CD4-positive, CD25-positive, alpha-beta regulatory T cell (primary cell): ENCODE measurements around the gene CDC14B. TPM values are rescaled to one million over a fixed set of nuclear protein-coding genes. Genes with fewer than 3 reads are reported as not detected.
A peak's percentile ranks its signal among the peaks of the same experiment; 100 is the strongest.
"Not testable (repeated sequence)": the region's sequence is repeated elsewhere in the genome, so short reads cannot be mapped to it uniquely, and the experiment has no call there.

Experiments
- ATAC-seq, 2 donors: fragments of 150-1000 bp; cut with Tn5 transposase; one replicate each; pipeline ENCODE4 v1.10.0; 2021; ENCODE audit warnings: low read depth in 2 of 2, moderate number of reproducible peaks in 2 of 2, moderate library complexity in 1 of 2
- DNase-seq, 3 donors: peaks; one replicate each; pipeline versions ENCODE4 v3.0.0 to v3.0.0-alpha.2; 2012 to 2022; ENCODE audit warnings: mixed read lengths in 1 of 3
- H3K27ac ChIP-seq: one replicate; pipeline ENCODE4 v1.7.0; 2013; ENCODE audit warnings: mild to moderate bottlenecking, low read length; ENCODE audit not compliant: insufficient read depth, poor library complexity, severe bottlenecking
- H3K27me3 ChIP-seq: one replicate; pipeline ENCODE4 v1.7.0; 2013; ENCODE audit warnings: low read length; ENCODE audit not compliant: control insufficient read depth, insufficient read depth
- H3K36me3 ChIP-seq: one replicate; pipeline ENCODE4 v1.7.0; 2013; ENCODE audit warnings: mild to moderate bottlenecking, low read length, moderate library complexity; ENCODE audit not compliant: control insufficient read depth, insufficient read depth
- H3K4me1 ChIP-seq: 2 replicates; pipeline ENCODE4 v1.7.0; 2013; ENCODE audit warnings: mild to moderate bottlenecking, low read length; ENCODE audit not compliant: insufficient read depth, control insufficient read depth, poor library complexity, severe bottlenecking
- H3K4me3 ChIP-seq: one replicate; pipeline ENCODE4 v1.7.0; 2013; ENCODE audit warnings: low read depth, mild to moderate bottlenecking, low read length, moderate library complexity
- H3K9me3 ChIP-seq, 2 experiments: 1 replicate in 1 of 2; 2 replicates in 1 of 2; pipeline ENCODE4 v1.7.0; 2013; ENCODE audit warnings: low read length in 2 of 2, mild to moderate bottlenecking in 1 of 2, moderate library complexity in 1 of 2; ENCODE audit not compliant: control insufficient read depth in 2 of 2
- H3K27ac Mint-ChIP-seq, 3 donors: one replicate each; pipeline ENCODE4 v1.8.0; 2020 to 2022; ENCODE audit warnings: mild to moderate bottlenecking in 3 of 3, mixed read lengths in 3 of 3, moderate library complexity in 2 of 3
- H3K27me3 Mint-ChIP-seq: one replicate; pipeline ENCODE4 v1.8.0; 2022; ENCODE audit warnings: mild to moderate bottlenecking, mixed read lengths
- H3K36me3 Mint-ChIP-seq: one replicate; pipeline ENCODE4 v1.8.0; 2020; ENCODE audit warnings: mixed read lengths
- H3K4me1 Mint-ChIP-seq, 4 donors: one replicate each; pipeline ENCODE4 v1.8.0; 2020 to 2022; ENCODE audit warnings: mixed read lengths in 4 of 4, mild to moderate bottlenecking in 1 of 4
- H3K4me3 Mint-ChIP-seq, 4 donors: one replicate each; pipeline ENCODE4 v1.8.0; 2020 to 2022; ENCODE audit warnings: mild to moderate bottlenecking in 4 of 4, mixed read lengths in 4 of 4, moderate library complexity in 3 of 4
- H3K9me3 Mint-ChIP-seq, 7 donors: one replicate each; pipeline ENCODE4 v1.8.0; 2020 to 2022; ENCODE audit warnings: mixed read lengths in 7 of 7, mild to moderate bottlenecking in 3 of 7, moderate library complexity in 2 of 7
- polyA plus RNA-seq, 4 donors: library from polyadenylated mRNA; unstranded; fragments of 300-500 nt; fragmentation: Illumina TruSeq; gene quantifications; one replicate each; pipeline ENCODE4 v1.2.3, GENCODE V29; 2021
- total RNA-seq: library from RNA; stranded (reverse); gene quantifications from one replicate; pipeline ENCODE4 v1.2.3, GENCODE V29; 2022

The CDC14B gene
- 7.1 TPM for total RNA-seq
- polyA plus RNA-seq: 10 to 100 TPM in 2 of 4 donors, 1 to 10 TPM in 2; 7.4 to 17.7 (median 10.1) TPM

DNA sequence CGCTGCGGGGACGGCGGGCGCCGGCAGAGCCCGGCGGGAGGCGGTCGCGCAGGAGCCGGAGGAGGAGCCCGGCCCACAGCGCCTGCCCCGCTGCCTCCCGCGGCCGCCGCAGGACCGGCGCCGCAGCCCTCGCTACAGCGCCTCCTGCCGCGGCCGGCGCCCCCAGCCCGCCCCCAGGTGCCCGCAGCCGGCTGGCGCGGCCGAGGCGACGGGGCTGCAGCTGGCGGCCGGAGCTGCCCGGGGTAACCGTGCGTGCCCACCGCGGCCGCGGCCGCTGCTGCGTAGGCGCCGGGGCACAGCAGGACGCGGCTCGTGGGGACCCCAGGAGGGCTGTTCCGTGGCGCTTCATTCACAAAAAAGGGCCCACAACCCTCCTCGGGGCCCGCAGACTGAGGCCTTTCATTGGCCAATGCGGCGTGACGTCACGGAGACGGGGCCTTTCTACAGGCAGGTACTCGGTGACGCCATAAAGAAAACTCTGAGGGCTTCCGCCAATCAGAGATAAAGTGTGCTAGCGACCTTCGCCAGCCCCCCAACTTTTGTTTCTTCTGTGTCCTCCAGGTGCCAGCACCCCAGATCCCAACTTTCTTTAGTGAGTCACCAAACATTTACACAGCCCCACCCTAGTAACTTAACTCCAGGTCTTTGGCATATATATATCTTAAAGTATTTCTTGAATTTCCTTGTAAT is at the start of gene CDC14B:
CDC14B (minus strand) TSS at position 353 of the 690 bp plus-strand sequence. CDS start 465 bp downstream, outside the sequence.
- H3K27ac Mint-ChIP-seq: peak within 1 kb of the TSS in 1 of 3 donors; percentile 16
- peak within 1 kb of the TSS; percentile 78 to 91 (median 80) for H3K4me3 Mint-ChIP-seq
- H3K9me3 Mint-ChIP-seq: peaks cover 0 to 4% (median 0%) of the 10 kb centered on the region in 7 donors
- peaks cover 5 to 15% (median 6%) of the 10 kb centered on the region in 4 donors for H3K4me1 Mint-ChIP-seq
- H3K27me3 ChIP-seq: peaks cover 19% of the 10 kb centered on the region
- peak; percentile 50 to 63 for ATAC-seq
- peaks cover 9% of the 10 kb centered on the region for H3K4me1 ChIP-seq
- H3K36me3 ChIP-seq: no peaks in the 10 kb centered on the region
- DNase-seq: peak; percentile 50 to 72 (median 65)
- H3K36me3 Mint-ChIP-seq: no peaks in the 10 kb centered on the region
- H3K4me3 ChIP-seq: no peak within 1 kb of the TSS
- peaks cover 74% of the 10 kb centered on the region for H3K27me3 Mint-ChIP-seq
- no peaks in the 10 kb centered on the region for H3K9me3 ChIP-seq
- no peak within 1 kb of the TSS for H3K27ac ChIP-seq

DNA sequence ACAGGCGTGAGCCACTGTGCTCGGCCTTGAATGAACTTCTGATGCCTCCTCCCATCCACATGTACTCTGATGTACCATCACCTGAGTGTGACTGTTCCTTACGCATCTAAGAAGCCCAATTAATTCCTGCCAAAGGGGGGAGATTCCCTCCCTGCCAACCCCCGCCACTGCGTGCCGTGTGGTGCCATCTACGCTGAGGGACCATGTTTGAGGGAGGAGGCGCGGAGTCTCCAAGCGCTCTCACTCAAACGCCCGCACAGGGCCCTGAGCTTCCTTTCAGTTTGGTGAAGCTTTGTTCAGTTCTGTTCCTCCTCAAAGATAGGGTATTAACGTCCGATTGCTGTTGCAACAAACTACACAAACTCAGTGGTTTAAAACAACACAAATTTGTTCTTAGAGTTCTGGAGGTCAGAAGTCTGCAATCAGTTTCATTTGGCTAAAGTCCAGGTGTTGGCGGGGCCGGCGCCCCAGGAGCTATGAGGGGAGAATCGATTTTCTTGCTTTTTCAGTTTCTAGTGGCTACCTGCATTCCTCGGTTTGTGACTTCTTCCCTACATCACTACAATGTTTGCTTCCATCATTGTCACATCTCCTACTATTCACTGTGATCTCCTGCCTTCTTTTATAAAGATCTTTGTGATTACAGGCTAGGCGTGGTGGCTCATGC is 49.4 kb upstream of the CDC14B start:
- DNase-seq (no peak), ATAC-seq (no peak)
- no peak overlapping the region for H3K4me3 Mint-ChIP-seq
- no peak overlapping the region for H3K27ac Mint-ChIP-seq
- Histone ChIP-seq H3K9me3 (no peaks in the 10 kb centered on the region), H3K27ac (no peak overlapping the region), H3K4me1 (no peaks in the 10 kb centered on the region), H3K36me3 (no peaks in the 10 kb centered on the region), H3K4me3 (no peak overlapping the region), H3K27me3 (no peaks in the 10 kb centered on the region)
- H3K36me3 Mint-ChIP-seq: no peaks in the 10 kb centered on the region
- peaks cover 13% of the 10 kb centered on the region for H3K27me3 Mint-ChIP-seq
- peaks cover 0 to 1% (median 0%) of the 10 kb centered on the region in 7 donors for H3K9me3 Mint-ChIP-seq
- no peaks in the 10 kb centered on the region for H3K4me1 Mint-ChIP-seq

DNA sequence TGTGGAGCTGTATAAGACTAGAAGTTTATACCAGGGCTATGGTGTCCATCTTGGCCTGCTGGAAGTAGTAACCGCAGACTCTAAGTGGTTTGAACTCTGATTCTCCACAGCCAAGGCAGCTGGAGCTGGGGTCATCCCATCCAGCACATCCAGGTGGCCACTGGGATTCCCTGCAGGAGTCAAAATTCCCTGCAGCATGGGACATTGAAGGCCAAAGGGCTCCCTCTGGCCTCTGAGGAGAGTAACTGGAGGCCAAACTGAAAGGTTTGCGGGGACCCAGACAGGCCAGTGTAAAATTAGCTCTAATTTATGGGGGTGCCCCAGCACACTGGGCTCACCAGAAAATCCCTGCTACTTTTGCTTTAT is 47.7 kb upstream of the CDC14B start:
- no peak for ATAC-seq
- no peak overlapping the region for H3K27ac Mint-ChIP-seq

DNA sequence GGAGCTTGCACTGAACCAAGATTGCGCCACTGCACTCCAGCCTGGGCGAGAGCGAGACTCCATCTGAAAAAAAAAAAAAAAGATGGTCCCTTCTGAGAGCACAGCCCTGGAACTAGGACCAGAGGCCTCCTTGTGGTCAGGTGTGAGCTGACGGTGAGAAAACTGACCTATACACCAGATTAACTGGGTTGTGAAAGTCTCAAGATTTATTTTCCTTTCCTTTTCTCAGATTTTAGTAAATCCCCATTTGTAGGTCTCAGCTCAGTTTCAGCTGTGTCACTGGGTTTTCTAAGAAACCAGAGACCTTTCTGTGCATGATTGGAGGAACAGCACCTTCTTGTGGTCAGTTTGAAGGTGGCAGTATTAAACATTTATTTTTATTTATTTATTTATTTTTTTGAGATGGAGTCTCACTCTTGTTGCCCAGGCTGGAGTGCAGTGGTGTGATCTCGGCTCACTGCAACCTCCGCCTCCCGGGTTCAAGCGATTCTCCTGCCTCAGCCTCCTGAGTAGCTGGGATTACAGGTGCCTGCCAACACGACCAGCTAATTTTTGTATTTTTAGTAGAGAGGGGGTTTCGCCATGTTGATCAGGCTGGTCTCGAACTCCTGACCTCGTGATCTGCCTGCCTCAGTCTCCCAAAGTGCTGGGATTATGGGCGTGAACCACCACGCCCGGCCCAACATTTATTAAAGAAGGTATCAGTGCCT is 47.2 kb upstream of the CDC14B start:
- H3K9me3 Mint-ChIP-seq, H3K9me3 ChIP-seq, H3K27ac ChIP-seq, H3K27ac Mint-ChIP-seq, H3K4me3 ChIP-seq, H3K4me3 Mint-ChIP-seq, H3K4me1 ChIP-seq, H3K27me3 ChIP-seq, H3K36me3 Mint-ChIP-seq, H3K4me1 Mint-ChIP-seq, H3K36me3 ChIP-seq: not testable (repeated sequence)
- ATAC-seq: peak; percentile 62 to 63
- peak in 2 of 3 donors; percentile 44 to 72 for DNase-seq
- peaks cover 17% of the 10 kb centered on the region for H3K27me3 Mint-ChIP-seq

More for the DNA sequence above, 47.7 kb upstream of the CDC14B start:
- H3K36me3 ChIP-seq: no peaks in the 10 kb centered on the region
- H3K27ac ChIP-seq: no peak overlapping the region
- Mint-ChIP-seq H3K4me3 (no peak overlapping the region), H3K36me3 (no peaks in the 10 kb centered on the region), H3K9me3 (no peaks in the 10 kb centered on the region), H3K4me1 (no peaks in the 10 kb centered on the region), H3K27me3 (peaks cover 17% of the 10 kb centered on the region)
- no peak for DNase-seq
- H3K4me1 ChIP-seq: no peaks in the 10 kb centered on the region
- H3K9me3 ChIP-seq: no peaks in the 10 kb centered on the region
- no peaks in the 10 kb centered on the region for H3K27me3 ChIP-seq
- H3K4me3 ChIP-seq: no peak overlapping the region

DNA sequence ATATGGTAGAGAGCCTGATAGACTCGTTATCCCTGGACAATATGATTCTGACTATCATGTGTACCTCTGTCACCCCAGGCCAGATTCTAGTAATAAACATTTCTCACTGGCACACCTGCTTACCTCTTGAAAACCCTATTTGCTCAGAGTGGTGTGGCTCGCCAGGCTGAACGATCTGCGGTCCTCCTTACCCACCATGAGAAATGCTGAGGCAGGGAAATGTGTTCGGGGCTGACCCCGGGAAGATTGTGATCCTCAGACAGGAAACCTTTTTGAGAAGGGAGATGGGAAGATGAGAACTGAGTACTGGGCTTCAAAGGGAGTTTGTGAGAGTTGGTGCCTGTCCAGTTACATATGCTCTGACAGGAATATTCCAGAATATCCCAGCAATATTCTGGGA is 46.1 kb upstream of the CDC14B start:
- Mint-ChIP-seq H3K27ac (peak overlapping the region in 1 of 3 donors; percentile 51), H3K4me3 (no peak overlapping the region), H3K36me3 (no peaks in the 10 kb centered on the region), H3K27me3 (peaks cover 17% of the 10 kb centered on the region), H3K4me1 (no peaks in the 10 kb centered on the region), H3K9me3 (no peaks in the 10 kb centered on the region)
- ATAC-seq: no peak
- no peaks in the 10 kb centered on the region for H3K4me1 ChIP-seq
- H3K27me3 ChIP-seq: no peaks in the 10 kb centered on the region
- no peaks in the 10 kb centered on the region for H3K9me3 ChIP-seq
- no peak for DNase-seq
- no peak overlapping the region for H3K27ac ChIP-seq
- H3K36me3 ChIP-seq: no peaks in the 10 kb centered on the region
- H3K4me3 ChIP-seq: no peak overlapping the region

DNA sequence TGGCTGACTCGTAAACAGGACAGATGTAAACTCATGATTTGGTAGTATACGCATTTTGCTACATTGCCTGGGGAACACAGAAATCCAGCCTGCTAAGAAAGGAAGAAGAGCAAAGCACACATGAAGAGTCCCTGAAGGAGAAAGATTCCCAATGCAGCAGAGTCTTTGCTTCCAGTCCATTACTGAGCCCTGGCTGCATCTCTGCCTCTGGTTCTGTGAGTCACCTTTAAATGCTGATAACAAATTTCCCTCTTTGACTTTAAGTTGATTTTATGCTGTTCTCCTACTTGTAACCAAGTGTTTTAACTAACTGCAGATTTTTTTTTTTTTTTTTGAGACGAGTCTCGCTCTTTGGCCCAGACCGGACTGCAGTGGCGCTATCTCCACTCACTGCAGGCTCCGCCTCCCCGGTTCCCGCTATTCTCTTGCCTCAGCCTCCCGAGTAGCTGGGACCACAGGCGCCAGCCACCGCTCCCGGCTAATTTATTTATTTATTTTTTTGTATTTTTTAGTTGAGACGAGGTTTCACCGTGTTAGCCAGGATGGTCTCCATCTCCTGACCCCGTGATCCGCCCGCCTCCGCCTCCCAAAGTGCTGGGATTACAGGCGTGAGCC is 44.0 kb upstream of the CDC14B start:
- Histone ChIP-seq H3K4me1 (no peaks in the 10 kb centered on the region), H3K27me3 (no peaks in the 10 kb centered on the region), H3K27ac (no peak overlapping the region), H3K9me3 (no peaks in the 10 kb centered on the region), H3K36me3 (no peaks in the 10 kb centered on the region), H3K4me3 (no peak overlapping the region)
- H3K4me1 Mint-ChIP-seq: no peaks in the 10 kb centered on the region
- H3K9me3 Mint-ChIP-seq: no peaks in the 10 kb centered on the region
- DNase-seq (no peak), ATAC-seq (no peak)
- H3K4me3 Mint-ChIP-seq: no peak overlapping the region
- H3K36me3 Mint-ChIP-seq: no peaks in the 10 kb centered on the region
- no peak overlapping the region for H3K27ac Mint-ChIP-seq
- peaks cover 12% of the 10 kb centered on the region for H3K27me3 Mint-ChIP-seq

DNA sequence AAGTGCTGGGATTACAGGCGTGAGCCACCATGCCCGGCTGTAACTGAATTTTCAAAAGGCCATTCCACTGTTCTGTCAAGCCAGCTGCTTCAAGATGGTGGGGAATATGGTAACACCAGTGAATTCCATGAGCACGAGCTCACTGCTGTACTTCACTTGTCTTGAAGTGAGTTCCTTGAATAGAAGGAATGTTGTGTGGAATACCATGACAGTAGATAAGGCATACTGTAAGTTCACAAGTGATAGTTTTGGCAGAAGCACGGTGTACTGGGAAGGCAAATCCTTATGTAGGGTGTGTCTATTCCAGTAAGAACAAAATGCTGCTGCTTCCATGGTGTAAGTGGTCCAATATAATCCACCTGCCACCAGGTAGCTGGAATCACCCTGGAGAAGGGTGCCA is 42.1 kb upstream of the CDC14B start:
- no peaks in the 10 kb centered on the region for H3K9me3 ChIP-seq
- H3K4me3 Mint-ChIP-seq: no peak overlapping the region
- peaks cover 0 to 7% (median 4%) of the 10 kb centered on the region in 4 donors for H3K4me1 Mint-ChIP-seq
- H3K27ac ChIP-seq: no peak overlapping the region
- H3K27me3 ChIP-seq: no peaks in the 10 kb centered on the region
- H3K36me3 Mint-ChIP-seq: no peaks in the 10 kb centered on the region
- ATAC-seq (no peak), DNase-seq (no peak)
- no peaks in the 10 kb centered on the region for H3K36me3 ChIP-seq
- no peaks in the 10 kb centered on the region for H3K4me1 ChIP-seq
- peaks cover 12% of the 10 kb centered on the region for H3K27me3 Mint-ChIP-seq
- H3K27ac Mint-ChIP-seq: no peak overlapping the region
- H3K9me3 Mint-ChIP-seq: no peaks in the 10 kb centered on the region
- no peak overlapping the region for H3K4me3 ChIP-seq
